ENCODE results near the gene AUTS2.
"Not testable (repeated sequence)": the region's sequence is repeated elsewhere in the genome, so short reads cannot be mapped to it uniquely, and the experiment has no call there.

AUTS2 gene

GRCh38 chr7:70585071-70585470 lies 986.8 kb downstream of the AUTS2 start:
- Histone ChIP-seq H3K4me3 (ENCODE audit: low read length) (no peak overlapping the region), H3K9me3 (ENCODE audit: insufficient read depth, low read depth, low read length) (no peaks in the 10 kb centered on the region), H3K9ac (ENCODE audit: low read depth, low read length) (no peak overlapping the region), H3K27me3 (ENCODE audit: insufficient read depth, low read length) (peaks cover 14% of the 10 kb centered on the region), H3K27ac (ENCODE audit: low read length) (no peak overlapping the region), H3K4me1 (ENCODE audit: insufficient read depth, low read length) (peaks cover 55% of the 10 kb centered on the region), H3K36me3 (ENCODE audit: insufficient read depth, low read depth, low read length) (no peaks in the 10 kb centered on the region)

GRCh38 chr7:70586822-70587221 lies 988.5 kb downstream of the AUTS2 start:
- Histone ChIP-seq H3K4me3 (ENCODE audit: low read length) (no peak overlapping the region), H3K9me3 (ENCODE audit: insufficient read depth, low read depth, low read length) (no peaks in the 10 kb centered on the region), H3K27me3 (ENCODE audit: insufficient read depth, low read length) (peaks cover 9% of the 10 kb centered on the region), H3K36me3 (ENCODE audit: insufficient read depth, low read depth, low read length) (no peaks in the 10 kb centered on the region), H3K27ac (ENCODE audit: low read length) (no peak overlapping the region), H3K4me1 (ENCODE audit: insufficient read depth, low read length) (peaks cover 53% of the 10 kb centered on the region), H3K9ac (ENCODE audit: low read depth, low read length) (no peak overlapping the region)

GRCh38 chr7:70587739-70588138 lies 989.5 kb downstream of the AUTS2 start:
- no peak overlapping the region for H3K27ac ChIP-seq (ENCODE audit: low read length)
- H3K27me3 ChIP-seq (ENCODE audit: insufficient read depth, low read length) = peaks cover 9% of the 10 kb centered on the region
- H3K4me1 ChIP-seq (ENCODE audit: insufficient read depth, low read length) = peaks cover 44% of the 10 kb centered on the region
- no peaks in the 10 kb centered on the region for H3K36me3 ChIP-seq (ENCODE audit: insufficient read depth, low read depth, low read length)
- no peak overlapping the region for H3K9ac ChIP-seq (ENCODE audit: low read depth, low read length)
- no peaks in the 10 kb centered on the region for H3K9me3 ChIP-seq (ENCODE audit: insufficient read depth, low read depth, low read length)
- no peak overlapping the region for H3K4me3 ChIP-seq (ENCODE audit: low read length)

GRCh38 chr7:70588191-70588921 lies 990.1 kb downstream of the AUTS2 start:
- H3K4me3 ChIP-seq (ENCODE audit: low read length) = peak overlapping the region; percentile 1; the same call in 1 of the 2 replicates
- peaks cover 14% of the 10 kb centered on the region for H3K27me3 ChIP-seq (ENCODE audit: insufficient read depth, low read length)
- peaks cover 39% of the 10 kb centered on the region for H3K4me1 ChIP-seq (ENCODE audit: insufficient read depth, low read length)
- H3K27ac ChIP-seq (ENCODE audit: low read length) = no peak overlapping the region
- no peaks in the 10 kb centered on the region for H3K9me3 ChIP-seq (ENCODE audit: insufficient read depth, low read depth, low read length)
- no peaks in the 10 kb centered on the region for H3K36me3 ChIP-seq (ENCODE audit: insufficient read depth, low read depth, low read length)
- H3K9ac ChIP-seq (ENCODE audit: low read depth, low read length) = no peak overlapping the region

GRCh38 chr7:70589010-70589409 lies 990.7 kb downstream of the AUTS2 start:
- Histone ChIP-seq H3K9me3 (ENCODE audit: insufficient read depth, low read depth, low read length) (no peaks in the 10 kb centered on the region), H3K9ac (ENCODE audit: low read depth, low read length) (no peak overlapping the region), H3K27ac (ENCODE audit: low read length) (no peak overlapping the region), H3K36me3 (ENCODE audit: insufficient read depth, low read depth, low read length) (no peaks in the 10 kb centered on the region), H3K4me1 (ENCODE audit: insufficient read depth, low read length) (peaks cover 33% of the 10 kb centered on the region), H3K27me3 (ENCODE audit: insufficient read depth, low read length) (peaks cover 21% of the 10 kb centered on the region), H3K4me3 (ENCODE audit: low read length) (peak overlapping the region; percentile 1; the same call in 1 of the 2 replicates)

GRCh38 chr7:70589590-70589989 lies 991.3 kb downstream of the AUTS2 start:
- Histone ChIP-seq H3K9me3 (ENCODE audit: insufficient read depth, low read depth, low read length) (no peaks in the 10 kb centered on the region), H3K4me1 (ENCODE audit: insufficient read depth, low read length) (peaks cover 28% of the 10 kb centered on the region; the same call in 1 of the 2 replicates), H3K9ac (ENCODE audit: low read depth, low read length) (no peak overlapping the region), H3K36me3 (ENCODE audit: insufficient read depth, low read depth, low read length) (no peaks in the 10 kb centered on the region), H3K4me3 (ENCODE audit: low read length) (no peak overlapping the region), H3K27ac (ENCODE audit: low read length) (no peak overlapping the region), H3K27me3 (ENCODE audit: insufficient read depth, low read length) (peaks cover 27% of the 10 kb centered on the region)

GRCh38 chr7:70590126-70590854 lies 992.0 kb downstream of the AUTS2 start:
- H3K9ac ChIP-seq (ENCODE audit: low read depth, low read length) = no peak overlapping the region
- peaks cover 34% of the 10 kb centered on the region for H3K27me3 ChIP-seq (ENCODE audit: insufficient read depth, low read length)
- H3K4me3 ChIP-seq (ENCODE audit: low read length) = no peak overlapping the region
- H3K36me3 ChIP-seq (ENCODE audit: insufficient read depth, low read depth, low read length) = no peaks in the 10 kb centered on the region
- no peak overlapping the region for H3K27ac ChIP-seq (ENCODE audit: low read length)
- no peaks in the 10 kb centered on the region for H3K9me3 ChIP-seq (ENCODE audit: insufficient read depth, low read depth, low read length)
- H3K4me1 ChIP-seq (ENCODE audit: insufficient read depth, low read length) = peaks cover 27% of the 10 kb centered on the region; the same call in 1 of the 2 replicates

- Histone ChIP-seq H3K27ac (ENCODE audit: low read length) (no peak overlapping the region), H3K4me3 (ENCODE audit: low read length) (no peak overlapping the region), H3K36me3 (ENCODE audit: insufficient read depth, low read depth, low read length) (no peaks in the 10 kb centered on the region), H3K9ac (ENCODE audit: low read depth, low read length) (no peak overlapping the region), H3K27me3 (ENCODE audit: insufficient read depth, low read length) (peaks cover 46% of the 10 kb centered on the region), H3K9me3 (ENCODE audit: insufficient read depth, low read depth, low read length) (no peaks in the 10 kb centered on the region), H3K4me1 (ENCODE audit: insufficient read depth, low read length) (peaks cover 26% of the 10 kb centered on the region; the same call in 1 of the 2 replicates)
Measured at GRCh38 chr7:70591643-70592042, 993.4 kb downstream of the AUTS2 start.

- Histone ChIP-seq H3K9ac (ENCODE audit: low read depth, low read length) (no peak overlapping the region), H3K4me1 (ENCODE audit: insufficient read depth, low read length) (peaks cover 30% of the 10 kb centered on the region; the same call in 1 of the 2 replicates), H3K27me3 (ENCODE audit: insufficient read depth, low read length) (peaks cover 50% of the 10 kb centered on the region), H3K27ac (ENCODE audit: low read length) (no peak overlapping the region), H3K9me3 (ENCODE audit: insufficient read depth, low read depth, low read length) (no peaks in the 10 kb centered on the region), H3K36me3 (ENCODE audit: insufficient read depth, low read depth, low read length) (no peaks in the 10 kb centered on the region), H3K4me3 (ENCODE audit: low read length) (no peak overlapping the region)
Measured at GRCh38 chr7:70592171-70592570, 993.9 kb downstream of the AUTS2 start.

- Histone ChIP-seq H3K9ac (ENCODE audit: low read depth, low read length) (no peak overlapping the region), H3K27ac (ENCODE audit: low read length) (no peak overlapping the region), H3K4me1 (ENCODE audit: insufficient read depth, low read length) (peaks cover 22% of the 10 kb centered on the region; the same call in 1 of the 2 replicates), H3K36me3 (ENCODE audit: insufficient read depth, low read depth, low read length) (no peaks in the 10 kb centered on the region), H3K9me3 (ENCODE audit: insufficient read depth, low read depth, low read length) (no peaks in the 10 kb centered on the region), H3K4me3 (ENCODE audit: low read length) (no peak overlapping the region), H3K27me3 (ENCODE audit: insufficient read depth, low read length) (peaks cover 62% of the 10 kb centered on the region)
Measured at GRCh38 chr7:70594170-70594569, 995.9 kb downstream of the AUTS2 start.

GRCh38 chr7:70594885-70595284 lies 996.6 kb downstream of the AUTS2 start:
- H3K27me3 ChIP-seq (ENCODE audit: insufficient read depth, low read length) = peaks cover 70% of the 10 kb centered on the region
- H3K4me1 ChIP-seq (ENCODE audit: insufficient read depth, low read length) = peaks cover 24% of the 10 kb centered on the region
- H3K4me3 ChIP-seq (ENCODE audit: low read length); H3K9me3 ChIP-seq (ENCODE audit: insufficient read depth, low read depth, low read length); H3K27ac ChIP-seq (ENCODE audit: low read length); H3K36me3 ChIP-seq (ENCODE audit: insufficient read depth, low read depth, low read length); H3K9ac ChIP-seq (ENCODE audit: low read depth, low read length): not testable (repeated sequence)

- peaks cover 71% of the 10 kb centered on the region for H3K27me3 ChIP-seq (ENCODE audit: insufficient read depth, low read length)
- H3K4me1 ChIP-seq (ENCODE audit: insufficient read depth, low read length) = peaks cover 24% of the 10 kb centered on the region
- peak overlapping the region; percentile 73 for H3K4me3 ChIP-seq (ENCODE audit: low read length)
- H3K9me3 ChIP-seq (ENCODE audit: insufficient read depth, low read depth, low read length) = no peaks in the 10 kb centered on the region
- H3K9ac ChIP-seq (ENCODE audit: low read depth, low read length) = no peak overlapping the region
- no peak overlapping the region for H3K27ac ChIP-seq (ENCODE audit: low read length)
- no peaks in the 10 kb centered on the region for H3K36me3 ChIP-seq (ENCODE audit: insufficient read depth, low read depth, low read length)
Measured at GRCh38 chr7:70595370-70595754, 997.1 kb downstream of the AUTS2 start.

All from iPS-20b (cell line).